Fibroblast of skin of left biceps (primary cell): ENCODE results near the gene UBE3D.
"Not testable (repeated sequence)": the region's sequence is repeated elsewhere in the genome, so short reads cannot be mapped to it uniquely, and the experiment has no call there.

Experiments
- DNase-seq, 2 experiments: peaks; one replicate each; pipeline ENCODE4 v3.0.0-alpha.2; 2013; ENCODE audit warnings: low read depth in 2 of 2

The UBE3D gene

GRCh38 chr6:82874867-82875266 is 190.8 kb downstream of the UBE3D start:
- no peak for DNase-seq

GRCh38 chr6:82872185-82872584 is 193.5 kb downstream of the UBE3D start:
- DNase-seq = no peak

GRCh38 chr6:82870582-82871172 is 195.0 kb downstream of the UBE3D start:
- no peak for DNase-seq

- no peak for DNase-seq
Observed at GRCh38 chr6:82869493-82869892, 196.1 kb downstream of the UBE3D start.

GRCh38 chr6:82867946-82868345 is 197.7 kb downstream of the UBE3D start:
- DNase-seq = no peak

- no peak for DNase-seq
Observed at GRCh38 chr6:82866446-82866845, 199.2 kb downstream of the UBE3D start.

GRCh38 chr6:82865461-82865860 is 200.2 kb downstream of the UBE3D start:
- no peak for DNase-seq

- no peak for DNase-seq
Observed at GRCh38 chr6:82863781-82864180, 201.9 kb downstream of the UBE3D start.

- peak; percentile 68 to 80 for DNase-seq
Observed at GRCh38 chr6:82862543-82862942, 203.1 kb downstream of the UBE3D start.

- no peak for DNase-seq
Observed at GRCh38 chr6:82861121-82861520, 204.5 kb downstream of the UBE3D start.

- DNase-seq = not testable (repeated sequence)
Observed at GRCh38 chr6:82856077-82856476, 209.6 kb downstream of the UBE3D start.

GRCh38 chr6:82852904-82853303 is 212.7 kb downstream of the UBE3D start:
- not testable (repeated sequence) for DNase-seq

- DNase-seq = no peak
Observed at GRCh38 chr6:82843291-82843885, 222.3 kb downstream of the UBE3D start.

- DNase-seq = no peak
Observed at GRCh38 chr6:82842721-82843120, 222.9 kb downstream of the UBE3D start.
